Astrocyte of the hippocampus (primary cell): ENCODE data around the gene PDE10A.
"Not testable (repeated sequence)": the region's sequence is repeated elsewhere in the genome, so short reads cannot be mapped to it uniquely, and the experiment has no call there.

Experiments used
- DNase-seq: peaks from one replicate; pipeline ENCODE4 v3.0.0; 2011; ENCODE audit warnings: low read depth, low spot score

Gene PDE10A

GRCh38 chr6:165587206-165587605, 75.8 kb downstream of the PDE10A start:
- DNase-seq, result no peak

- no peak for DNase-seq
Measured at GRCh38 chr6:165586706-165587105, 76.3 kb downstream of the PDE10A start.

GRCh38 chr6:165585060-165585459, 78.0 kb downstream of the PDE10A start:
- no peak for DNase-seq

- no peak for DNase-seq
Measured at GRCh38 chr6:165584541-165584940, 78.5 kb downstream of the PDE10A start.

- no peak for DNase-seq
Measured at GRCh38 chr6:165581678-165582077, 81.4 kb downstream of the PDE10A start.

GRCh38 chr6:165580136-165580535, 82.9 kb downstream of the PDE10A start:
- no peak for DNase-seq

GRCh38 chr6:165579151-165579550, 83.9 kb downstream of the PDE10A start:
- no peak for DNase-seq

- no peak for DNase-seq
Measured at GRCh38 chr6:165577556-165577955, 85.5 kb downstream of the PDE10A start.

- DNase-seq, result no peak
Measured at GRCh38 chr6:165575158-165575549, 87.9 kb downstream of the PDE10A start.

- no peak for DNase-seq
Measured at GRCh38 chr6:165574220-165575157, 88.6 kb downstream of the PDE10A start.

- DNase-seq, result peak; percentile 89
Measured at GRCh38 chr6:165573671-165574070, 89.4 kb downstream of the PDE10A start.

- DNase-seq, result no peak
Measured at GRCh38 chr6:165571721-165572132, 91.3 kb downstream of the PDE10A start.

- DNase-seq, result peak; percentile 23
Measured at GRCh38 chr6:165571068-165571682, 91.9 kb downstream of the PDE10A start.

GRCh38 chr6:165568326-165568725, 94.7 kb downstream of the PDE10A start:
- DNase-seq, result no peak

- DNase-seq, result no peak
Measured at GRCh38 chr6:165566088-165566828, 96.8 kb downstream of the PDE10A start.

GRCh38 chr6:165562421-165563090, 100.5 kb downstream of the PDE10A start:
- peak; percentile 22 for DNase-seq

- DNase-seq, result no peak
Measured at GRCh38 chr6:165559632-165560031, 103.4 kb downstream of the PDE10A start.

GRCh38 chr6:165558097-165558496, 104.9 kb downstream of the PDE10A start:
- not testable (repeated sequence) for DNase-seq

- no peak for DNase-seq
Measured at GRCh38 chr6:165557674-165558073, 105.4 kb downstream of the PDE10A start.

- peak; percentile 63 for DNase-seq
Measured at GRCh38 chr6:165556116-165556843, 106.8 kb downstream of the PDE10A start.

GRCh38 chr6:165554644-165555043, 108.4 kb downstream of the PDE10A start:
- not testable (repeated sequence) for DNase-seq
